PFSK-1 (cell line): ENCODE results near the gene SNAPC3.

Source experiments
- FOXP2 ChIP-seq: optimal IDR thresholded peaks from 2 replicates; pipeline ENCODE3; 2011; ENCODE audit warnings: borderline replicate concordance, control low read depth, inconsistent platforms; ENCODE audit not compliant: insufficient read depth; ENCODE audit errors: extremely low read length, extremely low read depth
- POLR2AphosphoS5 ChIP-seq: IDR thresholded peaks from 2 replicates; pipeline ENCODE4 v1.6.1; 2012; ENCODE audit warnings: low read depth, mild to moderate bottlenecking, control low read depth, low read length, moderate library complexity
- SIN3A ChIP-seq: IDR thresholded peaks from 2 replicates; pipeline ENCODE4 v1.6.1; 2012; ENCODE audit warnings: mild to moderate bottlenecking, low read length, moderate library complexity, borderline replicate concordance; ENCODE audit not compliant: insufficient read depth
- TAF1 ChIP-seq: IDR thresholded peaks from 2 replicates; pipeline ENCODE4 v1.6.1; 2012; ENCODE audit warnings: low read length, control low read depth, borderline replicate concordance; ENCODE audit not compliant: insufficient read depth
- TF ChIP-seq, protein P1 (sequence below), 2 experiments: IDR thresholded peaks; 2 replicates each; pipeline versions ENCODE4 v1.6.1 to v1.8.0; 2011 to 2012; ENCODE audit warnings: low read depth in 2 of 2, low read length in 2 of 2, control low read depth in 1 of 2, inconsistent platforms in 1 of 2, mild to moderate bottlenecking in 1 of 2, moderate library complexity in 1 of 2; ENCODE audit not compliant: insufficient read depth in 1 of 2

The SNAPC3 gene

DNA sequence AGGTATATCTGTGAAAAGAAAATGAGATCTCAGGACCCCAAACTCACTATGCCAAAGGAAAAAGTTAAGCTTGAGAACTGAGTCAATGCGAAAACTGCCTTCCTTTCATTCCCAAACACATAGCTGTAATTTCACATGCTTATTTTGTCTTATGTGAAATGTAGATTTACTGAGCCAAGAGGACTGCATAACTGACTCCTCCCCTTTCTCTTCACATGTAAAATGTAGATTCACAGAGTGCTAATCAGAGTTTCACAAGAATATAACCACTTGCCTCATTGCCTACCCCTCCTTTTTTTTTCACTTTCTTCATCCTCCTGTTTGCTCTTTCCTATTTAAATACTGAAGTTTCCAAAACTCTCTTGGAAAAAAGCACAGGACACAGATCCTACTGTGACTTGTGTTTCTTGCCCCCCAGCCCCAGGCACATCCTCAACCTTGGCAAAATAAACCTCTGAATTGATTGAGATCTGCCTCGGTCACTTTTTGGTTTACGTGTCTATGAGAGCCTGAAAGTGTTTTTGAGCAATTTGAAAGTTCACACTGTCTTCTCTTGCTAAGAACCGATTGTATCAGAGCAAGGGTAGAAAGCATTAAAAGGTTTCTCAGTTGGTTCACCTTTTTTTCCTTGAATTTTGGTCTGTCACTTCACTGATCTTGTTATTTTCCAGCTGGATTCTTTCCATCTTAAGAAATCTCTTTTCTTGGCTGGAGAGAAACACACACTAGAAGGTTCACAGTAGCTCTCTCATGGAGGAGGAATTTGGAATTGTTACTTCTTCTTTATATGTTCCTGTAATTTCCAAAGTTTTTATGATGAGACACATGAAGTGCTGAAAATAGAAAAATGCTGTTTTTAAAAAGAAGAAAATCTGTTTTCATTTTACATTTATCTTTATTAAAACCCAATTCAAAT lies 44.8 kb upstream of the SNAPC3 start:
- TF ChIP-seq SIN3A, result no peak
- no peak for TF ChIP-seq FOXP2
- TF ChIP-seq TAF1, result no peak
- TF ChIP-seq POLR2AphosphoS5, result no peak
- TF ChIP-seq, protein P1, sequence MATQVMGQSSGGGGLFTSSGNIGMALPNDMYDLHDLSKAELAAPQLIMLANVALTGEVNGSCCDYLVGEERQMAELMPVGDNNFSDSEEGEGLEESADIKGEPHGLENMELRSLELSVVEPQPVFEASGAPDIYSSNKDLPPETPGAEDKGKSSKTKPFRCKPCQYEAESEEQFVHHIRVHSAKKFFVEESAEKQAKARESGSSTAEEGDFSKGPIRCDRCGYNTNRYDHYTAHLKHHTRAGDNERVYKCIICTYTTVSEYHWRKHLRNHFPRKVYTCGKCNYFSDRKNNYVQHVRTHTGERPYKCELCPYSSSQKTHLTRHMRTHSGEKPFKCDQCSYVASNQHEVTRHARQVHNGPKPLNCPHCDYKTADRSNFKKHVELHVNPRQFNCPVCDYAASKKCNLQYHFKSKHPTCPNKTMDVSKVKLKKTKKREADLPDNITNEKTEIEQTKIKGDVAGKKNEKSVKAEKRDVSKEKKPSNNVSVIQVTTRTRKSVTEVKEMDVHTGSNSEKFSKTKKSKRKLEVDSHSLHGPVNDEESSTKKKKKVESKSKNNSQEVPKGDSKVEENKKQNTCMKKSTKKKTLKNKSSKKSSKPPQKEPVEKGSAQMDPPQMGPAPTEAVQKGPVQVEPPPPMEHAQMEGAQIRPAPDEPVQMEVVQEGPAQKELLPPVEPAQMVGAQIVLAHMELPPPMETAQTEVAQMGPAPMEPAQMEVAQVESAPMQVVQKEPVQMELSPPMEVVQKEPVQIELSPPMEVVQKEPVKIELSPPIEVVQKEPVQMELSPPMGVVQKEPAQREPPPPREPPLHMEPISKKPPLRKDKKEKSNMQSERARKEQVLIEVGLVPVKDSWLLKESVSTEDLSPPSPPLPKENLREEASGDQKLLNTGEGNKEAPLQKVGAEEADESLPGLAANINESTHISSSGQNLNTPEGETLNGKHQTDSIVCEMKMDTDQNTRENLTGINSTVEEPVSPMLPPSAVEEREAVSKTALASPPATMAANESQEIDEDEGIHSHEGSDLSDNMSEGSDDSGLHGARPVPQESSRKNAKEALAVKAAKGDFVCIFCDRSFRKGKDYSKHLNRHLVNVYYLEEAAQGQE (IDR thresholded peaks at IDR 0.05; ENCODE audit: insufficient read depth in 1 of 2, low read depth in 2 of 2, low read length in 2 of 2), result no peak

DNA sequence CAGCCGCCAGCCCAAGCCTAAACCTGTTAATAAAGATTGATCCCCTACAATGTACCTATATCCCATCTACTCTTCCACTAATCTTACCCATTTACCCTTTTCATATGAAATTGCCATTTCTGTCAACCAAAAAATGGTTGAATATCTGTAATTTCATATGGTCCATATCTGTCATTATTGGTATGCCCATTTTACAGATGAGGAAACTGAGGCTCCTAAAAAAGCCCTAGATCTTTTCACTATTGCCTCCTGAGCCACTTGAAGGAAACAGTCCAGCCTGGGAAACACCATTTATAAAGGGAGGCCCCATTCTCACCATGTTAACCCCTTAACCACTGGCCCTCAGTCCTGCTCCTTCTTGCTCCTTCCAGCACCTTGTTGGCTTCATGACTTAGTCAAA lies 41.2 kb upstream of the SNAPC3 start:
- no peak for TF ChIP-seq TAF1
- TF ChIP-seq, protein P1 (IDR thresholded peaks at IDR 0.05; ENCODE audit: insufficient read depth in 1 of 2, low read depth in 2 of 2, low read length in 2 of 2), result no peak
- TF ChIP-seq POLR2AphosphoS5, result no peak
- no peak for TF ChIP-seq SIN3A
- TF ChIP-seq FOXP2, result no peak

DNA sequence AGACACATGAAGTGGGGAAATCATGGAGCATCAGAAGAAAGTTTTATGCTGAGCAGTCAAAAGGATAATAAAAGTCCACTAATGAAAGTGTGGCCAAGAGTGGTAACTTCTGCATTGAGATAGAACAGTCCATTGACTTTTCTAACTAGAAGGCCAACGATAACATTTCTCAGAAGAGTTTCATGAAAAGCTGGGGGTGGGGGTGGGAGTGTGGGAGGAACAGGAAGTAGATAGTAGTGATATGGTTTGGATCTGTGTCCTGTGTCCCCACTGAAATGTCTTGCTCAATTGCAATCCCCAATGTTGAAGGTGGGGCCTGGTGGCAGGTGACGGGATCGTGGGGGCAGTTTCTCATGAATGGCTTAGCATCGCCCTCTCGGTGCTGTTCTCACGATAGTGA lies 36.2 kb upstream of the SNAPC3 start:
- no peak for TF ChIP-seq SIN3A
- no peak for TF ChIP-seq TAF1
- TF ChIP-seq FOXP2, result no peak
- TF ChIP-seq, protein P1 (IDR thresholded peaks at IDR 0.05; ENCODE audit: insufficient read depth in 1 of 2, low read depth in 2 of 2, low read length in 2 of 2), result no peak
- TF ChIP-seq POLR2AphosphoS5, result no peak

DNA sequence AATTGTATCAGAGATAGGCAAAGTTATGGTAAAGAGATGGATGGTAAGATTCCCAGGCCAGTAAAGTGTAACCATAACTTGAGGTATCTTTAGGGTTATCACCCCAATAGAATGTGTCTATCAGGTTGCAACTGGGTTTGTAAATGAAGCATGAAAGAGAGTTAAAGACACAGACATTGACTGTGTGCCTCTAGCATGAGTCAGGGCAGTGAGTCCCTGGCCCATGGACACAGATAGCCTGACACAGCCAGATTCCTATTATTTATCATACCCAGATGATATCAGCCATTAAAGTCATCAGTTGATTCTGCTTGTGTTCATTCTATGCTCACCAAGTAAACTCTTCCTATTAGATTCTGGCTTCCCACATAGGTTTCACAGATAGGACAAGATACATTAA lies 33.5 kb upstream of the SNAPC3 start:
- no peak for TF ChIP-seq FOXP2
- TF ChIP-seq, protein P1 (IDR thresholded peaks at IDR 0.05; ENCODE audit: insufficient read depth in 1 of 2, low read depth in 2 of 2, low read length in 2 of 2), result no peak
- no peak for TF ChIP-seq POLR2AphosphoS5
- TF ChIP-seq SIN3A, result no peak
- TF ChIP-seq TAF1, result no peak

DNA sequence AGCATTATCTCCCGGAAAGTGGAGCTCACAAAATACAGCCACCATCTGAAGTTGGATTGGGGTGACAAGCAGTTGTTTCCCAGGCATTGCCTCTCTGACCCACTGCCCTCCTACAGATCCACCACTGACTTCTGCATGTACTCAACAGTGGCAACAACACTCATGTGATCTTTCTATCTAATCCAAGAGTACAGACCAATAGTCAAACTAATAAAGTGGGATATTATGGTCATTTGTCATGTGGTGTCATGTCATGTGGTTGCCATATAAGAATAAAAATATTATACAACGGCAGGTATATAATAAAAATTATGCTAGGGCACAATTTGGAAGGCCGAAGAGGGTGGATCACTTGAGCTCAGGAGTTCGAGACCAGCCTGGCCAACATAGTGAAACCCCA lies 33.0 kb upstream of the SNAPC3 start:
- TF ChIP-seq POLR2AphosphoS5, result no peak
- TF ChIP-seq SIN3A, result no peak
- TF ChIP-seq FOXP2, result no peak
- TF ChIP-seq, protein P1 (IDR thresholded peaks at IDR 0.05; ENCODE audit: insufficient read depth in 1 of 2, low read depth in 2 of 2, low read length in 2 of 2), result no peak
- TF ChIP-seq TAF1, result no peak
